H1 (cell line): Measurements from ENCODE around the gene MYH6. TPM values are rescaled to one million over a fixed set of nuclear protein-coding genes. Genes with fewer than 3 reads are reported as not detected.

Experiments used
- CTCF ChIA-PET: fragments of 300-600 bp; sonication (Branson Sonifier 250); formaldehyde crosslinking; loops from one replicate; lab custom pipeline; 2021; ENCODE audit not compliant: partially characterized antibody; lab: Charles Lee
- POLR2A ChIA-PET: fragments of 300-600 bp; sonication (Branson Sonifier 250); formaldehyde crosslinking; loops from one replicate; lab custom pipeline; 2021; ENCODE audit warnings: inconsistent platforms; ENCODE audit not compliant: partially characterized antibody; lab: Charles Lee
- DNase-seq, 2 experiments: peaks; one replicate each; pipeline versions ENCODE4 v3.0.0 to v3.0.0-alpha.2; 2010 to 2022; ENCODE audit warnings: low spot score in 2 of 2, low read depth in 1 of 2, mixed read lengths in 1 of 2
- FAIRE-seq: peaks from 2 replicates; lab custom pipeline; 2011; peaks lifted over from hg19 to GRCh38; lab: Jason Lieb, UNC
- H2AFZ ChIP-seq: 2 replicates; pipeline ENCODE4 v1.8.1; 2012; ENCODE audit warnings: low read length, inconsistent platforms
- H2AK5ac ChIP-seq: 2 replicates; pipeline ENCODE4 v1.6.1; 2013; ENCODE audit warnings: low read depth, low read length
- H2BK120ac ChIP-seq: replicated peaks from 2 replicates; pipeline ENCODE3; 2013; ENCODE audit warnings: low read depth, low read length, inconsistent platforms
- H2BK12ac ChIP-seq: 2 replicates; pipeline ENCODE4 v1.6.1; 2013; ENCODE audit warnings: low read depth, low read length
- H2BK15ac ChIP-seq: 2 replicates; pipeline ENCODE4 v1.6.1; 2013; ENCODE audit warnings: low read length
- H2BK20ac ChIP-seq: 2 replicates; pipeline ENCODE4 v1.6.1; 2013; ENCODE audit warnings: low read length
- H2BK5ac ChIP-seq: 2 replicates; pipeline ENCODE4 v1.6.1; 2013; ENCODE audit warnings: low read depth, low read length
- H3K14ac ChIP-seq: 2 replicates; pipeline ENCODE4 v1.6.1; 2013; ENCODE audit warnings: inconsistent platforms; ENCODE audit not compliant: insufficient read length
- H3K18ac ChIP-seq: 2 replicates; pipeline ENCODE4 v1.6.1; 2013; ENCODE audit warnings: low read length; ENCODE audit errors: extremely low read depth
- H3K23ac ChIP-seq: 2 replicates; pipeline ENCODE4 v1.6.1; 2013; ENCODE audit warnings: inconsistent platforms; ENCODE audit not compliant: insufficient read length
- H3K23me2 ChIP-seq: 2 replicates; pipeline ENCODE4 v1.6.1; 2013; ENCODE audit warnings: low read depth, low read length
- H3K27ac ChIP-seq: 2 replicates; pipeline ENCODE4 v1.6.1; 2011; ENCODE audit warnings: low read depth, low read length, inconsistent platforms
- H3K27me3 ChIP-seq, 4 experiments: replicated peaks in 1 of 4; 1 replicate in 1 of 4; 2 replicates in 3 of 4; pipeline versions ENCODE4 v1.6.1 to v1.8.1; 2011 to 2013; ENCODE audit warnings: low read length in 3 of 4, mild to moderate bottlenecking in 3 of 4, inconsistent platforms in 2 of 4, mixed read lengths in 2 of 4, moderate library complexity in 1 of 4; ENCODE audit not compliant: control insufficient read depth in 3 of 4, insufficient read depth in 3 of 4; ENCODE audit errors: extremely low read depth in 1 of 4
- H3K36me3 ChIP-seq, 4 experiments: 2 replicates each; pipeline versions ENCODE4 v1.6.1 to v1.8.1; 2011 to 2013; ENCODE audit warnings: mild to moderate bottlenecking in 4 of 4, low read length in 3 of 4, moderate library complexity in 2 of 4, control low read depth in 1 of 4, inconsistent platforms in 1 of 4; ENCODE audit not compliant: insufficient read depth in 4 of 4, control insufficient read depth in 2 of 4
- H3K4ac ChIP-seq: replicated peaks from 2 replicates; pipeline ENCODE3; 2013; ENCODE audit warnings: low read length, low read depth, mixed read lengths, inconsistent platforms; ENCODE audit not compliant: insufficient read length
- H3K4me1 ChIP-seq, 4 experiments: replicated peaks in 1 of 4; 1 replicate in 1 of 4; 2 replicates in 3 of 4; pipeline versions ENCODE4 v1.6.1 to v1.8.1; 2011 to 2013; ENCODE audit warnings: low read length in 3 of 4, inconsistent platforms in 2 of 4, mixed read lengths in 1 of 4; ENCODE audit not compliant: insufficient read depth in 4 of 4, control insufficient read depth in 3 of 4
- H3K4me2 ChIP-seq, 2 experiments: 2 replicates each; pipeline versions ENCODE4 v1.6.1 to v1.8.1; 2011 to 2013; ENCODE audit warnings: low read depth in 2 of 2, low read length in 2 of 2, control low read depth in 1 of 2, inconsistent platforms in 1 of 2, mild to moderate bottlenecking in 1 of 2; ENCODE audit not compliant: insufficient read depth in 1 of 2
- H3K4me3 ChIP-seq, 4 experiments: fragments of 200-600, 300-600 bp in 1 of 4; sonication (generic), shearing (Covaris generic), sonication (Bioruptor Twin) in 1 of 4; 2 replicates each; pipeline versions ENCODE4 v1.5.1 to v1.8.1; 2011 to 2016; ENCODE audit warnings: low read length in 4 of 4, low read depth in 3 of 4, control low read depth in 2 of 4, inconsistent platforms in 2 of 4, mild to moderate bottlenecking in 2 of 4, mixed read lengths in 1 of 4, moderate library complexity in 1 of 4; ENCODE audit not compliant: insufficient read depth in 2 of 4; ENCODE audit errors: extremely low read depth in 1 of 4
- H3K56ac ChIP-seq: replicated peaks from 2 replicates; pipeline ENCODE3; 2013; ENCODE audit warnings: low read depth, mild to moderate bottlenecking, mixed read lengths, low read length, inconsistent platforms; ENCODE audit not compliant: insufficient read length
- H3K79me1 ChIP-seq: 2 replicates; pipeline ENCODE4 v1.6.1; 2013; ENCODE audit warnings: low read depth, low read length, control low read depth
- H3K79me2 ChIP-seq, 2 experiments: 2 replicates each; pipeline versions ENCODE4 v1.6.1 to v1.8.1; 2012 to 2013; ENCODE audit warnings: low read length in 2 of 2, mild to moderate bottlenecking in 2 of 2, inconsistent platforms in 1 of 2; ENCODE audit not compliant: insufficient read depth in 2 of 2, control insufficient read depth in 1 of 2
- H3K9ac ChIP-seq, 4 experiments: replicated peaks in 1 of 4; 1 replicate in 1 of 4; 2 replicates in 3 of 4; pipeline versions ENCODE4 v1.6.1 to v1.8.1; 2011 to 2013; ENCODE audit warnings: low read depth in 3 of 4, low read length in 3 of 4, control low read depth in 2 of 4, mild to moderate bottlenecking in 2 of 4, moderate library complexity in 2 of 4, inconsistent platforms in 1 of 4; ENCODE audit errors: extremely low read depth in 1 of 4
- H3K9me3 ChIP-seq, 2 experiments: 2 replicates each; pipeline versions ENCODE4 v1.6.1 to v1.8.1; 2012 to 2013; ENCODE audit warnings: mild to moderate bottlenecking in 2 of 2, moderate library complexity in 2 of 2, control low read depth in 1 of 2, inconsistent platforms in 1 of 2, low read depth in 1 of 2, low read length in 1 of 2, mixed read lengths in 1 of 2; ENCODE audit not compliant: insufficient read depth in 2 of 2
- H4K20me1 ChIP-seq, 2 experiments: replicated peaks in 1 of 2; 2 replicates each; pipeline versions ENCODE3 to v1.8.1; 2011 to 2013; ENCODE audit warnings: inconsistent platforms in 2 of 2, low read length in 2 of 2, mild to moderate bottlenecking in 1 of 2; ENCODE audit not compliant: insufficient read depth in 2 of 2, control insufficient read depth in 1 of 2
- H4K5ac ChIP-seq: 2 replicates; pipeline ENCODE4 v1.6.1; 2013; ENCODE audit warnings: low read length, low read depth, mixed read lengths, inconsistent platforms; ENCODE audit not compliant: insufficient read length
- H4K8ac ChIP-seq: 2 replicates; pipeline ENCODE4 v1.8.0; 2013; ENCODE audit warnings: mild to moderate bottlenecking, moderate library complexity, low read length, inconsistent platforms; ENCODE audit not compliant: insufficient read depth; ENCODE audit errors: extremely low read depth
- H4K91ac ChIP-seq: replicated peaks from 2 replicates; pipeline ENCODE3; 2013; ENCODE audit warnings: low read length, mixed read lengths, inconsistent platforms; ENCODE audit not compliant: insufficient read length
- BRCA1 ChIP-seq: IDR thresholded peaks from 2 replicates; pipeline ENCODE4 v1.6.1; 2012; ENCODE audit warnings: low read depth, low read length, improper control_type of control experiment
- CBX5 ChIP-seq: fragments of 300-800, 300-1000 bp; sonication (generic); IDR thresholded peaks from 2 replicates; pipeline ENCODE4 v1.7.1; 2016; ENCODE audit warnings: antibody characterized with exemption, low read length, low read depth
- CHD2 ChIP-seq: IDR thresholded peaks from 2 replicates; pipeline ENCODE4 v1.6.1; 2012; ENCODE audit warnings: low read length, improper control_type of control experiment
- CTBP2 ChIP-seq: IDR thresholded peaks from 2 replicates; pipeline ENCODE4 v1.7.0; 2011; ENCODE audit warnings: borderline replicate concordance, mild to moderate bottlenecking, moderate library complexity, mixed read lengths, low read length; ENCODE audit not compliant: insufficient read depth, insufficient read length
- EP300 ChIP-seq, 2 experiments: IDR thresholded peaks; 1 replicate in 1 of 2; 2 replicates in 1 of 2; pipeline ENCODE4 v1.6.1; 2011 to 2012; ENCODE audit warnings: low read depth in 2 of 2, low read length in 2 of 2, mild to moderate bottlenecking in 2 of 2, borderline replicate concordance in 1 of 2, inconsistent platforms in 1 of 2, moderate library complexity in 1 of 2
- EZH2 ChIP-seq: fragments of 200-600 bp; sonication (generic); IDR thresholded peaks from 2 replicates; pipeline ENCODE4 v1.7.1; 2012; ENCODE audit warnings: low read depth, mild to moderate bottlenecking, moderate library complexity, low read length, inconsistent platforms; ENCODE audit not compliant: severe bottlenecking
- GTF2F1 ChIP-seq: IDR thresholded peaks from 2 replicates; pipeline ENCODE4 v1.6.1; 2012; ENCODE audit warnings: low read depth, low read length, improper control_type of control experiment, borderline replicate concordance
- KDM5A ChIP-seq: fragments of 200-600 bp; IDR thresholded peaks from 2 replicates; pipeline ENCODE4 v1.7.1; 2012; ENCODE audit warnings: mild to moderate bottlenecking, low read length, inconsistent platforms, mixed read lengths
- SP4 ChIP-seq: IDR thresholded peaks from 2 replicates; pipeline ENCODE4 v1.6.1; 2012; ENCODE audit warnings: low read length, inconsistent platforms
- TBP ChIP-seq: IDR thresholded peaks from 2 replicates; pipeline ENCODE4 v1.6.1; 2011; ENCODE audit warnings: low read depth, low read length, improper control_type of control experiment
- TCF12 ChIP-seq: IDR thresholded peaks from 2 replicates; pipeline ENCODE4 v1.6.1; 2011; ENCODE audit warnings: low read depth, mild to moderate bottlenecking, low read length
- WGBS, 2 experiments: shearing (Covaris generic) in 1 of 2; methylation state at CpG; one replicate each; pipeline versions ENCODE4 v1.1.6 to v1.1.7; 2013 to 2015; ENCODE audit warnings: low lambda C conversion rate in 2 of 2, mixed read lengths in 2 of 2, inconsistent platforms in 1 of 2, low coverage in 1 of 2, missing lambda C conversion rate in 1 of 2; ENCODE audit not compliant: insufficient replicate concordance in 2 of 2, insufficient coverage in 1 of 2, insufficient read length in 1 of 2; ENCODE audit errors: extremely low coverage in 1 of 2, missing lambda C conversion rate in 1 of 2; 5-methylcytosine and 5-hydroxymethylcytosine counted together
- polyA plus RNA-seq, 7 experiments: library from polyadenylated mRNA; depleted of rRNA in 3 of 7; stranded (reverse) in 5 of 7; unstranded in 2 of 7; fragments of >200 nt in 5 of 7; fragments of 200-250 nt in 2 of 7; gene quantifications; 1 replicate in 5 of 7; 2 replicates in 1 of 7; 4 replicates in 1 of 7; pipeline versions ENCODE4 v1.2.1 to v1.2.3, GENCODE V29; 2011 to 2013; ENCODE audit warnings: missing spikeins in 2 of 7, mixed read lengths in 2 of 7
- total RNA-seq: library from RNA; stranded (reverse); fragmentation: NEBNext Ultra II Directional; extraction: Animal tissue kit (Norgen Biotek cat#: 25700); gene quantifications from 2 replicates; pipeline ENCODE4 v1.2.1, GENCODE V29; 2021

Gene MYH6
- total and polyA plus RNA-seq, 2 of the 8 experiments (the other 6 are each of a cell fraction or from before 2014, with no cell fraction given), result 0.03 TPM; not detected in 1

GRCh38 chr14:23402296-23403138 is 5.6 kb downstream of the MYH6 start:
- Histone ChIP-seq H3K4me1 (no peaks in the 10 kb centered on the region; a peak in 1 of 7 replicates), H3K23me2 (no peaks in the 10 kb centered on the region), H3K36me3 (no peaks in the 10 kb centered on the region), H3K79me2 (no peaks in the 10 kb centered on the region), H3K18ac (no peak overlapping the region), H3K27me3 (no peaks in the 10 kb centered on the region; a peak in 3 of 7 replicates), H2BK5ac (no peak overlapping the region), H4K91ac (no peak overlapping the region), H3K56ac (no peak overlapping the region), H2BK12ac (no peak overlapping the region; the same call in 1 of the 2 replicates), H2BK15ac (0 out of 2 replicates have a peak overlapping the region, but pooled peaks have one; percentile 16), H3K9ac (no peak overlapping the region), H3K79me1 (no peaks in the 10 kb centered on the region), H3K9me3 (no peaks in the 10 kb centered on the region), H3K4me3 (no peak overlapping the region), H4K20me1 (peaks cover 0 to 2% of the 10 kb centered on the region in 2 experiments), H3K4me2 (no peak overlapping the region), H4K8ac (0 out of 2 replicates have a peak overlapping the region, but pooled peaks have one; percentile 82), H2AK5ac (peak overlapping the region; percentile 53; the same call in 1 of the 2 replicates), H2AFZ (peak overlapping the region; percentile 72; the same call in 1 of the 2 replicates), H2BK120ac (no peak overlapping the region), H2BK20ac (no peak overlapping the region), H3K14ac (no peak overlapping the region), H4K5ac (no peak overlapping the region), H3K23ac (no peak overlapping the region), H3K27ac (no peak overlapping the region), H3K4ac (no peak overlapping the region)
- 83% methylated on average over 22 of the region's 25 CpGs; no CpG with 5 or more reads in 1 of the 2 experiments for WGBS, 2 experiments
- CTCF ChIA-PET, result interaction anchor here (1.0 to 1.8 kb wide), 5 partner anchors 11 to 22 kb away, joined by 3 to 7 read pairs (median 3); no protein-coding TSS in a partner anchor
- no peak for FAIRE-seq
- POLR2A ChIA-PET, result interaction anchor here (0.8 kb wide), 1 partner anchor 136 kb away, joined by 3 read pairs; no protein-coding TSS in a partner anchor
- DNase-seq, result no peak
- TF ChIP-seq BRCA1 (no peak), GTF2F1 (no peak), EZH2 (no peak), EP300 (IDR thresholded peaks at IDR 0.05; ENCODE audit: borderline replicate concordance in 1 of 2, low read depth in 2 of 2, low read length in 2 of 2) (no peak), CBX5 (no peak), SP4 (no peak), KDM5A (no peak), TBP (no peak), CHD2 (no peak), TCF12 (no peak), CTBP2 (no peak)
